ENCODE results near the gene RSPO3.
"Not testable (repeated sequence)": the region's sequence is repeated elsewhere in the genome, so short reads cannot be mapped to it uniquely, and the experiment has no call there.

Gene RSPO3

GRCh38 chr6:127210725-127211124, 92.3 kb downstream of the RSPO3 start:
- TF ChIP-seq TAF1 (IDR thresholded peaks at IDR 0.05; ENCODE audit: borderline replicate concordance, low read depth, low read length) (no peak), POLR2A (IDR thresholded peaks at IDR 0.05; ENCODE audit: low read depth, low read length) (no peak), POLR2AphosphoS5 (IDR thresholded peaks at IDR 0.05; ENCODE audit: low read depth, low read length) (no peak)
- DNase-seq (ENCODE audit: insufficient read length) (no peak), FAIRE-seq (no peak)

DNA sequence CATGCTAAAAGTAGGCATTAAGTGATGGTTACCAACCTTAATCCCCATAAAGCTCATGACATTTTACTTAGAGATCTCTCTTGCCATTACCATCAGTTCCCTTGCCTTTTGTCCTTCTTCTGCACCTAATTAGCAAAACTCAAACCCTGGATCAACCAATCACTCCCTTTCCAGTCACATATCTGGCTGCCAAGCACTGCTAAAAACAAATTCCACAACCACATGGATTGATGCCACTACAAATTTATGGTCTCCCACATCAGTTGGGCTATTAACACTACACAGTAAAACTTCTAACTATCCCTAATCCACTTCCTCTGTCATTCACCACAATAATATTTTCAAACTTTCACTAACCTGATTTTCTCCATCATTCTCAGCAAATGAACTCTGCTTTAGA, 93.9 kb downstream of the RSPO3 start:
- TF ChIP-seq TAF1 (IDR thresholded peaks at IDR 0.05; ENCODE audit: borderline replicate concordance, low read depth, low read length) (no peak), POLR2A (IDR thresholded peaks at IDR 0.05; ENCODE audit: low read depth, low read length) (no peak)
- FAIRE-seq (no peak), DNase-seq (ENCODE audit: insufficient read length) (no peak)

DNA sequence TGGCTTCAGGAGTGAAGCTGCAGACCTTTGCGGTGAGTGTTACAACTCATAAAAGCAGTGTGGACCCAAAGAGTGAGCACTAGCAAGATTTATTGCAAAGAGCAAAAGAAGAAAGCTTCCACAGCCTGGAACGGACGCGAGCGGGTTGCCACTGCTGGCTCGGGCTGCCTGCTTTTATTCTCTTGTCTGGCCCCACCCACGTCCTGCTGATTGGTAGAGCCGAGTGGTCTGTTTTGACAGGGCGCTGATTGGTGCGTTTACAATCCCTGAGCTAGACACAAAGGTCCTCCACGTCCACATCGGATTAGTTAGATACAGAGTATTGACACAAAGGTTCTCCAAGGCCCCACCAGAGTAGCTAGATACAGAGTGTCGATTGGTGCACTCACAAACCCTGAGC, 95.6 kb downstream of the RSPO3 start:
- FAIRE-seq; DNase-seq (ENCODE audit: insufficient read length): not testable (repeated sequence)

- FAIRE-seq, result not testable (repeated sequence)
These were observed 96.1 kb downstream of the RSPO3 start for GRCh38 chr6:127214531-127214930.

GRCh38 chr6:127215931-127216330, 97.5 kb downstream of the RSPO3 start:
- TF ChIP-seq POLR2AphosphoS5 (IDR thresholded peaks at IDR 0.05; ENCODE audit: low read depth, low read length) (no peak), POLR2A (IDR thresholded peaks at IDR 0.05; ENCODE audit: low read depth, low read length) (no peak)
- no peak for FAIRE-seq
- no peak for DNase-seq (ENCODE audit: insufficient read length)

More at GRCh38 chr6:127214531-127214930, 96.1 kb downstream of the RSPO3 start:
- not testable (repeated sequence) for DNase-seq (ENCODE audit: insufficient read length)

GRCh38 chr6:127216810-127217789, 98.6 kb downstream of the RSPO3 start:
- TF ChIP-seq TAF1 (IDR thresholded peaks at IDR 0.05; ENCODE audit: borderline replicate concordance, low read depth, low read length) (no peak), POLR2AphosphoS5 (IDR thresholded peaks at IDR 0.05; ENCODE audit: low read depth, low read length) (no peak)
- no peak for DNase-seq (ENCODE audit: insufficient read length)
- FAIRE-seq, result no peak

DNA sequence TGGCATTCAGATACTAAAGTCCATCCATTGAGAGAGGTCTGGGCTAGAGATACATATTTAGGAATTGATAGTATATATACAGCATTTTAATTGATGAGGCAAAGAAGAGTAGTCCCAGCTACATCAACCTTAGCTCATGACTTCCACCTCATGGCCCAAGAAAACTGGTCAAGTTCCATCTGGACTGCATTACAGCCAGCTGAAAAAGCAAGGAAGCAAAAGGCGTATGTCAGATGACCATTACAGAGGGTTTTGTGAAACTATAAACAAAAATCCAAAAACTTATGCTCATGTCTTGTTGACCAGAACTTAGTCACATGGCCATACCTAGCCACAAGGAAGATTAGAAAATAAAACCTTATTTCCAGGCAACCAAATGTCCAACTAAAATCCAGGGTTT, 101.4 kb downstream of the RSPO3 start:
- no peak for TF ChIP-seq POLR2AphosphoS5 (IDR thresholded peaks at IDR 0.05; ENCODE audit: low read depth, low read length)
- no peak for TF ChIP-seq TAF1 (IDR thresholded peaks at IDR 0.05; ENCODE audit: borderline replicate concordance, low read depth, low read length)
- TF ChIP-seq POLR2A (IDR thresholded peaks at IDR 0.05; ENCODE audit: low read depth, low read length), result no peak
- no peak for DNase-seq (ENCODE audit: insufficient read length)
- FAIRE-seq, result no peak

DNA sequence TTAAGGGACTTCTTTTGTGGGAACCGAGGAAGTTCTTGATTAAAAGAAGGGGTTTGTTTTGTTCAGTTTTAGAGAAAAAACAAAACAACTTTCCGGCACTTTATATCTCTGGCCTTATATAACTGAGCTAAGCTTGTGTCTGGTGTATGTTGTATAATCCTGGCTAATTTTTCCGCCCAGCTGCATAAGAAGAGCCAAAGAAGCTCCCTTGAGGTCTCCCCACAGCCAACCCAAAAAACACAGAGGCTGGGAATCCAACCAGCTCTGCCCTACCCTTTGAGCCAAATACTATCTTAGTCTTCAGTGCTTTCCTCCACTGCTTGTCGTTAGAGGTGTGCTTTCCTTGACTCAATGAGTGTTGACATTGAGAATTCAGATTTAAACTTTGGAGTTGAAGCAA, 102.7 kb downstream of the RSPO3 start:
- no peak for FAIRE-seq
- DNase-seq (ENCODE audit: insufficient read length), result no peak
- no peak for TF ChIP-seq POLR2AphosphoS5 (IDR thresholded peaks at IDR 0.05; ENCODE audit: low read depth, low read length)
- no peak for TF ChIP-seq POLR2A (IDR thresholded peaks at IDR 0.05; ENCODE audit: low read depth, low read length)
- TF ChIP-seq TAF1 (IDR thresholded peaks at IDR 0.05; ENCODE audit: borderline replicate concordance, low read depth, low read length), result no peak

DNA sequence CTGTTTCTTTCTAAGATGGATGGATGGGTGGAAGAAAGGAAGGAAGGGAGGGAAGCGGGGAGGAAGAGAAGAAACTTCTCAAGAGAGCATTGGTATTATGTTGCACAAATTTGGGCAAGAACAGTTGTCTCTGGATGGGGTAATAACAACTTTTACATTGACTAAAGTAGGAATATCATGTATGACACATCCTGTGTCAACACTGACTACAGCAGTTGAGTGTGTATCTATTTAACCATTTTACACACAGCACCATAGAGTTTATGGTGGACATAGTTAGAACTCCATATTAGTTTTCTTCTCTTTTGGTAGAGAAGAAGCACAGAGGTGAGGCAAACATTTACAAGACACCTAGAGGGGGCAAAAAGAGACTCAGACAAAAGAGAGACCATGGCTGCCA, 103.9 kb downstream of the RSPO3 start:
- TF ChIP-seq TAF1 (IDR thresholded peaks at IDR 0.05; ENCODE audit: borderline replicate concordance, low read depth, low read length), result no peak
- FAIRE-seq, result no peak
- no peak for DNase-seq (ENCODE audit: insufficient read length)

DNA sequence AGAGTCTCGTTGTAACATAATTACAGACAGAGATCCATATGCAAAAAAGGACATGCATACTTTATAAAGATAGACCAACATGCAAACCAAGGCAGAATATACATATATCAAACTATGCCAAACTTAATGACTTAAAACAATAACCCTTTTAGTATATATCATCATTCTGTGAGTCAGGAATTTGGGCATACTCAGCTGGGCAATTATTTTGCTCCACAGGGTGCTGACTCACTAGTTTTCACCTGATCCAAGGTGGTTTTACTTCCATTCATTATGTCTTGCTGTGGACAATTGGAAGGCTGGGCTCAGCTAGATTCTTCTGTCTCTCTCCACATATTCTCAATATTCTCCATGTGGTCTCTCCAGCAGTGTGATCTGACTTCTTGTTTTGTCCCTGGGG, 107.0 kb downstream of the RSPO3 start:
- DNase-seq (ENCODE audit: insufficient read length) (no peak), FAIRE-seq (no peak)
- TF ChIP-seq POLR2A (IDR thresholded peaks at IDR 0.05; ENCODE audit: low read depth, low read length), result no peak
- TF ChIP-seq TAF1 (IDR thresholded peaks at IDR 0.05; ENCODE audit: borderline replicate concordance, low read depth, low read length), result no peak
- TF ChIP-seq POLR2AphosphoS5 (IDR thresholded peaks at IDR 0.05; ENCODE audit: low read depth, low read length), result no peak

- FAIRE-seq; DNase-seq (ENCODE audit: insufficient read length): not testable (repeated sequence)
These were observed 115.3 kb downstream of the RSPO3 start for GRCh38 chr6:127233819-127234218.

DNA sequence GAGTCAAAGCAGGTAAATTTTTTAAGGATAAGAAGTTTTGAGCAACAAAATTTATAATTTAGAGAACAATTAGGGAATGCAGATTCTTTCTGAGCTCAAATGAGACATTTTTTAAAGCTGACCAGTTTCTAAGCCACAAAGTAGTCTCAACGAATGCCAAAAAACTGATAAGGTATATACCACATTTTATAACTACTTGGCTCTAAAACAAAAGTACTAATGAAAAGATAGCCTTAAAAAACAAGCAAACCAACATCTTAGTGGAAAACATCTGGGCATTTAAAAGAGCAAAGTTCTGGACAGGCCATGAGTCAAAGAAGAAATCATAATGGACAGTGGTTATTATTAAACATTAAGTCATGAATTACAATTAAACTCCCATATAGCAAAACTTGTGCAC, 125.0 kb downstream of the RSPO3 start:
- TF ChIP-seq TAF1 (IDR thresholded peaks at IDR 0.05; ENCODE audit: borderline replicate concordance, low read depth, low read length) (no peak), POLR2AphosphoS5 (IDR thresholded peaks at IDR 0.05; ENCODE audit: low read depth, low read length) (no peak), POLR2A (IDR thresholded peaks at IDR 0.05; ENCODE audit: low read depth, low read length) (no peak)
- DNase-seq (ENCODE audit: insufficient read length) (no peak), FAIRE-seq (no peak)
